GM19395 (cell line): ENCODE data around the gene ZNF275.
"Not testable (repeated sequence)": the region's sequence is repeated elsewhere in the genome, so short reads cannot be mapped to it uniquely, and the experiment has no call there.

Experiments
- ATAC-seq: cut with Tn5 transposase; IDR thresholded peaks from one replicate; pipeline ENCODE4 v1.9.1; 2021; ENCODE audit warnings: mild to moderate bottlenecking, moderate library complexity; ENCODE audit not compliant: unreplicated experiment

ZNF275 gene

GRCh38 chrX:153318811-153319210 lies 15.1 kb upstream of the ZNF275 start:
- ATAC-seq: no peak

- ATAC-seq: no peak
Observed at GRCh38 chrX:153319295-153320046, 14.5 kb upstream of the ZNF275 start.

- ATAC-seq: not testable (repeated sequence)
Observed at GRCh38 chrX:153320047-153320443, 13.9 kb upstream of the ZNF275 start.

- ATAC-seq: no peak
Observed at GRCh38 chrX:153320555-153321184, 13.3 kb upstream of the ZNF275 start.

GRCh38 chrX:153321381-153322124 lies 12.4 kb upstream of the ZNF275 start, which contains the start of gene PNMA6F:
PNMA6F (minus strand) TSS chrX:153321767; CDS start chrX:153320674, 1,093 bp downstream.
- no peak for ATAC-seq

GRCh38 chrX:153327561-153327960 lies 6.4 kb upstream of the ZNF275 start:
- ATAC-seq: no peak

GRCh38 chrX:153333266-153333665 lies 687 bp upstream of the ZNF275 start:
- ATAC-seq: no peak

- no peak for ATAC-seq
Observed at GRCh38 chrX:153334654-153335295, 822 bp downstream of the ZNF275 start.

- ATAC-seq: peak; percentile 45
Observed at GRCh38 chrX:153336121-153336894, 2.4 kb downstream of the ZNF275 start.

- no peak for ATAC-seq
Observed at GRCh38 chrX:153336988-153337387, 3.0 kb downstream of the ZNF275 start.

- no peak for ATAC-seq
Observed at GRCh38 chrX:153338836-153339235, 4.9 kb downstream of the ZNF275 start.

GRCh38 chrX:153339662-153340061 lies 5.7 kb downstream of the ZNF275 start:
- ATAC-seq: no peak

GRCh38 chrX:153340111-153340510 lies 6.2 kb downstream of the ZNF275 start:
- no peak for ATAC-seq

- ATAC-seq: no peak
Observed at GRCh38 chrX:153342762-153343558, 9.0 kb downstream of the ZNF275 start.

- ATAC-seq: no peak
Observed at GRCh38 chrX:153343674-153344073, 9.7 kb downstream of the ZNF275 start.

GRCh38 chrX:153347530-153347929 lies 13.6 kb downstream of the ZNF275 start:
- no peak for ATAC-seq

- no peak for ATAC-seq
Observed at GRCh38 chrX:153348421-153348820, 14.5 kb downstream of the ZNF275 start.

GRCh38 chrX:153349952-153350351 lies 16.0 kb downstream of the ZNF275 start:
- no peak for ATAC-seq

GRCh38 chrX:153351981-153352380 lies 18.0 kb downstream of the ZNF275 start:
- ATAC-seq: no peak

GRCh38 chrX:153352858-153353257 lies 18.9 kb downstream of the ZNF275 start:
- ATAC-seq: no peak
